ENCODE measurements around the gene HACD4. TPM values are rescaled to one million over a fixed set of nuclear protein-coding genes. Genes with fewer than 3 reads are reported as not detected.

Gene HACD4
- polyA plus RNA-seq, 1 donor (not counting 4 experiments of a cell fraction or from before 2014, with no cell fraction given), result 10.4 TPM

DNA sequence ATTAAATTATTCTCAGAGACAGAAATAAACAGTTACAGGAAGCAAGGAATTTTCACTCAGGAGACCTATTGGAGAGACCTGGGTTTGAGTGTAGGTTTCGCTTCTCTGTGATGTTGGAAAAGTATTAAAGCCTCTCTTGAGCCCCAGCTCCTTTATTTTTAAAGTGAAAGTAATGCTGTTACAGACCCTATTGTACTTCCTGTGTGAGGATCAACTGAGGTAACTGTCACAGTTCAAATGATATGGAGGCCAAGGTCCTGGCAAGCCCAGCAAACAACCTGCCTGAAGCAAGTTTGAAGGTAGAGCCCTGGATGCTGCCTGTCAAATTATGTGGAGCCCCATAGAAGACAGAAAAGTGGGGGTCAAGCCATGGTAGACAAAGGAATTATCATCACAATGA, 7.9 kb upstream of the HACD4 start:
- H2AFZ ChIP-seq (ENCODE audit: control insufficient read depth, low read length), result no peak overlapping the region
- H3K27me3 ChIP-seq (ENCODE audit: control insufficient read depth, extremely low read depth, insufficient read depth, low read length), result no peaks in the 10 kb centered on the region
- H3K4me1 ChIP-seq (ENCODE audit: control insufficient read depth, extremely low read depth, insufficient read depth, low read length), result no peaks in the 10 kb centered on the region
- no peak overlapping the region for H3K4me3 ChIP-seq (ENCODE audit: control insufficient read depth in 2 of 3, extremely low read depth in 1 of 3, insufficient read depth in 2 of 3, low read depth in 1 of 3, low read length in 3 of 3)
- no peaks in the 10 kb centered on the region for H3K9me1 ChIP-seq (ENCODE audit: control insufficient read depth, extremely low read depth, insufficient read depth, low read length)
- dilution Hi-C loops (cut with MboI; ENCODE audit: extremely low pct_ligation_motif_present, low sequenced_read_pairs), result no loop called here
- H3K9ac ChIP-seq (ENCODE audit: control insufficient read depth, extremely low read depth, insufficient read depth, low read length), result no peak overlapping the region
- no peaks in the 10 kb centered on the region for H3K79me2 ChIP-seq (ENCODE audit: control insufficient read depth, insufficient read depth, low read length)
- FAIRE-seq, result no peak
- TF ChIP-seq, protein P1, sequence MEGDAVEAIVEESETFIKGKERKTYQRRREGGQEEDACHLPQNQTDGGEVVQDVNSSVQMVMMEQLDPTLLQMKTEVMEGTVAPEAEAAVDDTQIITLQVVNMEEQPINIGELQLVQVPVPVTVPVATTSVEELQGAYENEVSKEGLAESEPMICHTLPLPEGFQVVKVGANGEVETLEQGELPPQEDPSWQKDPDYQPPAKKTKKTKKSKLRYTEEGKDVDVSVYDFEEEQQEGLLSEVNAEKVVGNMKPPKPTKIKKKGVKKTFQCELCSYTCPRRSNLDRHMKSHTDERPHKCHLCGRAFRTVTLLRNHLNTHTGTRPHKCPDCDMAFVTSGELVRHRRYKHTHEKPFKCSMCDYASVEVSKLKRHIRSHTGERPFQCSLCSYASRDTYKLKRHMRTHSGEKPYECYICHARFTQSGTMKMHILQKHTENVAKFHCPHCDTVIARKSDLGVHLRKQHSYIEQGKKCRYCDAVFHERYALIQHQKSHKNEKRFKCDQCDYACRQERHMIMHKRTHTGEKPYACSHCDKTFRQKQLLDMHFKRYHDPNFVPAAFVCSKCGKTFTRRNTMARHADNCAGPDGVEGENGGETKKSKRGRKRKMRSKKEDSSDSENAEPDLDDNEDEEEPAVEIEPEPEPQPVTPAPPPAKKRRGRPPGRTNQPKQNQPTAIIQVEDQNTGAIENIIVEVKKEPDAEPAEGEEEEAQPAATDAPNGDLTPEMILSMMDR (optimal IDR thresholded peaks at IDR 0.05 in 1 of 3, IDR thresholded peaks at IDR 0.05 in 1 of 3, conservative IDR thresholded peaks at IDR 0.05 in 1 of 3; ENCODE audit: extremely low read depth in 1 of 3, insufficient read depth in 2 of 3, low read length in 3 of 3), result no peak
- no peak for TF ChIP-seq EZH2 (IDR thresholded peaks at IDR 0.05; ENCODE audit: low read length)
- no peak overlapping the region for H3K4me2 ChIP-seq (ENCODE audit: control insufficient read depth, extremely low read depth, insufficient read depth, low read depth, low read length)
- H3K9me3 ChIP-seq (ENCODE audit: control insufficient read depth, low read depth, low read length), result no peaks in the 10 kb centered on the region
- no peak overlapping the region for H3K27ac ChIP-seq (ENCODE audit: control insufficient read depth, insufficient read depth, low read length)
- no peak for DNase-seq (ENCODE audit: low read depth, low spot score)
- H3K36me3 ChIP-seq (ENCODE audit: control insufficient read depth in 2 of 2, extremely low read depth in 1 of 2, insufficient read depth in 2 of 2, low read length in 2 of 2), result no peaks in the 10 kb centered on the region
- H4K20me1 ChIP-seq (ENCODE audit: control insufficient read depth, extremely low read depth, insufficient read depth, low read length), result no peaks in the 10 kb centered on the region

DNA sequence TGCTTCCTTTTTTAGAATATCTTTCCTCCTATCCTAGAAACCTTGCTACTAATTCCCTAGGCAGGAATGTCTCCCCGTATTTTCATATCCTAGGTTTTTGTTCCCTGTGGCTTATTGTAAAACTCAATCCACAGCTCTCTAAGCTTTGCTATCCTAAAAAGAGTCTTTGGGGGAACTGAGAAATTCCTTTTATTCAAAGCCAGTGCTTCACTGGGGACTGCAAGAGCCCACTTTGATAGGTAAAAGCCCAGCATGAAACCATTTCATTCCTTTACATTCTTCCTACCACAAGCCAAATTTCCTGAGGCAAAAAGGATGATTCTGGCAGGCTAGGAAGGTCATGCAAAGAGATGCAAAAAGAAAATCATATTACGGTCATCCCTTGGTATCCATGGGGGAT, 5.8 kb upstream of the HACD4 start:
- Histone ChIP-seq H3K4me3 (ENCODE audit: control insufficient read depth in 2 of 3, extremely low read depth in 1 of 3, insufficient read depth in 2 of 3, low read depth in 1 of 3, low read length in 3 of 3) (no peak overlapping the region), H3K9me1 (ENCODE audit: control insufficient read depth, extremely low read depth, insufficient read depth, low read length) (no peaks in the 10 kb centered on the region), H3K9me3 (ENCODE audit: control insufficient read depth, low read depth, low read length) (no peaks in the 10 kb centered on the region), H4K20me1 (ENCODE audit: control insufficient read depth, extremely low read depth, insufficient read depth, low read length) (no peaks in the 10 kb centered on the region), H3K4me2 (ENCODE audit: control insufficient read depth, extremely low read depth, insufficient read depth, low read depth, low read length) (no peak overlapping the region), H3K36me3 (ENCODE audit: control insufficient read depth in 2 of 2, extremely low read depth in 1 of 2, insufficient read depth in 2 of 2, low read length in 2 of 2) (no peaks in the 10 kb centered on the region), H3K4me1 (ENCODE audit: control insufficient read depth, extremely low read depth, insufficient read depth, low read length) (no peaks in the 10 kb centered on the region), H2AFZ (ENCODE audit: control insufficient read depth, low read length) (no peak overlapping the region), H3K27me3 (ENCODE audit: control insufficient read depth, extremely low read depth, insufficient read depth, low read length) (no peaks in the 10 kb centered on the region), H3K9ac (ENCODE audit: control insufficient read depth, extremely low read depth, insufficient read depth, low read length) (no peak overlapping the region), H3K27ac (ENCODE audit: control insufficient read depth, insufficient read depth, low read length) (no peak overlapping the region), H3K79me2 (ENCODE audit: control insufficient read depth, insufficient read depth, low read length) (no peaks in the 10 kb centered on the region)
- dilution Hi-C loops (cut with MboI; ENCODE audit: extremely low pct_ligation_motif_present, low sequenced_read_pairs), result no loop called here
- no peak for TF ChIP-seq EZH2 (IDR thresholded peaks at IDR 0.05; ENCODE audit: low read length)
- TF ChIP-seq, protein P1 (optimal IDR thresholded peaks at IDR 0.05 in 1 of 3, IDR thresholded peaks at IDR 0.05 in 1 of 3, conservative IDR thresholded peaks at IDR 0.05 in 1 of 3; ENCODE audit: extremely low read depth in 1 of 3, insufficient read depth in 2 of 3, low read length in 3 of 3), result no peak
- DNase-seq (ENCODE audit: low read depth, low spot score), result no peak
- no peak for FAIRE-seq
